K562 (cell line): ENCODE measurements around the gene GNB2. TPM values are rescaled to one million over a fixed set of nuclear protein-coding genes. Genes with fewer than 3 reads are reported as not detected.
A peak's percentile ranks its signal among the peaks of the same experiment; 100 is the strongest.

Experiments used
- ARHGAP35 ChIP-seq: fragments of 450-650 bp; IDR thresholded peaks from 2 replicates; pipeline ENCODE4 v1.6.1; 2018; ENCODE audit not compliant: partially characterized antibody
- ARNT ChIP-seq, 2 experiments: fragments of 450-650 bp; IDR thresholded peaks; 2 replicates each; pipeline ENCODE4 v1.6.1; 2016; ENCODE audit warnings: mild to moderate bottlenecking in 1 of 2
- BCOR ChIP-seq: fragments of 450-650 bp; IDR thresholded peaks from 2 replicates; pipeline ENCODE4 v1.6.1; 2016
- CBX2 ChIP-seq: fragments of 200-600 bp; sonication (generic); IDR thresholded peaks from one replicate; pipeline ENCODE4 v1.6.1; 2012; ENCODE audit warnings: mild to moderate bottlenecking, low read length, inconsistent platforms; ENCODE audit not compliant: insufficient read depth, poor library complexity, severe bottlenecking
- FOXA1 ChIP-seq: fragments of 450-650 bp; IDR thresholded peaks from 2 replicates; pipeline ENCODE4 v1.6.1; 2016; ENCODE audit warnings: mild to moderate bottlenecking, borderline replicate concordance
- FOXJ3 ChIP-seq: sonication (generic); formaldehyde crosslinking; IDR thresholded peaks from 2 replicates; pipeline ENCODE4 v1.4.0; 2020; ENCODE audit warnings: mild to moderate bottlenecking, missing genetic modification reagents
- GABPB2 ChIP-seq: fragments of 250-450 bp; sonication (Bioruptor Pico); conservative IDR thresholded peaks from 2 replicates; pipeline ENCODE4 v1.5.1; 2021; ENCODE audit warnings: mild to moderate bottlenecking
- HLTF ChIP-seq: fragments of 450-650 bp; IDR thresholded peaks from 2 replicates; pipeline ENCODE4 v1.6.1; 2016
- HMG20B ChIP-seq: fragments of 250-450 bp; sonication (Bioruptor Pico); IDR thresholded peaks from 2 replicates; pipeline ENCODE4 v1.5.0; 2021; ENCODE audit warnings: mild to moderate bottlenecking
- KDM2B ChIP-seq: fragments of 250-450 bp; sonication (Bioruptor Pico); IDR thresholded peaks from 2 replicates; pipeline ENCODE4 v1.8.0; 2021; ENCODE audit warnings: mild to moderate bottlenecking, moderate library complexity
- MCM2 ChIP-seq: fragments of 450-650 bp; IDR thresholded peaks from 2 replicates; pipeline ENCODE4 v1.6.1; 2017; ENCODE audit warnings: low read depth, mild to moderate bottlenecking
- MCM7 ChIP-seq, 2 experiments: fragments of 450-650 bp; IDR thresholded peaks; 2 replicates each; pipeline ENCODE4 v1.6.1; 2016 to 2018
- NFRKB ChIP-seq: fragments of 450-650 bp; IDR thresholded peaks from 2 replicates; pipeline ENCODE4 v1.6.1; 2016; ENCODE audit warnings: low read depth
- RBM17 ChIP-seq: fragments of 200-400 bp; formaldehyde crosslinking; IDR thresholded peaks from 2 replicates; pipeline ENCODE4 v1.6.1; 2017; ENCODE audit warnings: low read depth, mild to moderate bottlenecking, low read length, borderline replicate concordance
- TBP ChIP-seq: optimal IDR thresholded peaks from 2 replicates; pipeline ENCODE3; 2011; ENCODE audit warnings: low read depth, low read length, improper control_type of control experiment
- ZFP1 ChIP-seq: fragments of 450-650 bp; formaldehyde crosslinking; IDR thresholded peaks from 2 replicates; pipeline ENCODE4 v1.4.0; 2020; ENCODE audit warnings: mild to moderate bottlenecking, mixed read lengths
- ZFP30 ChIP-seq: fragments of 250-450 bp; sonication (Bioruptor Pico); IDR thresholded peaks from 2 replicates; pipeline ENCODE4 v1.8.0; 2022; ENCODE audit warnings: moderate library complexity, mild to moderate bottlenecking, inconsistent platforms, borderline replicate concordance
- ZFX ChIP-seq: sonication (generic); formaldehyde crosslinking; IDR thresholded peaks from 2 replicates; pipeline ENCODE4 v1.8.0; 2022; ENCODE audit warnings: mild to moderate bottlenecking, missing genetic modification reagents, moderate library complexity
- ZKSCAN8 ChIP-seq: fragments of 200-800 bp; sonication (Bioruptor generic); IDR thresholded peaks from 2 replicates; pipeline ENCODE4 v1.6.1; 2016; ENCODE audit warnings: missing genetic modification characterization, missing compliant biosample characterization
- ZNF12 ChIP-seq: sonication (generic); formaldehyde crosslinking; IDR thresholded peaks from 2 replicates; pipeline ENCODE4 v1.4.0; 2020; ENCODE audit warnings: mild to moderate bottlenecking, missing genetic modification reagents
- ZNF263 ChIP-seq: sonication (generic); formaldehyde crosslinking; IDR thresholded peaks from 2 replicates; pipeline ENCODE4 v1.8.0; 2022; ENCODE audit warnings: mild to moderate bottlenecking, missing genetic modification reagents, borderline replicate concordance
- ZNF584 ChIP-seq: fragments of 200-800 bp; sonication (Bioruptor generic); IDR thresholded peaks from 2 replicates; pipeline ENCODE4 v1.6.1; 2016; ENCODE audit warnings: low read depth, mild to moderate bottlenecking, missing genetic modification characterization, missing compliant biosample characterization
- ZNF696 ChIP-seq: fragments of 250-450 bp; sonication (Bioruptor Pico); conservative IDR thresholded peaks from 2 replicates; pipeline ENCODE4 v1.4.0; 2020; ENCODE audit warnings: mild to moderate bottlenecking, moderate library complexity
- ZSCAN32 ChIP-seq: fragments of 450-650 bp; formaldehyde crosslinking; IDR thresholded peaks from 2 replicates; pipeline ENCODE4 v1.4.0; 2020; ENCODE audit warnings: mild to moderate bottlenecking, moderate library complexity
- polyA plus RNA-seq, 8 experiments: library from polyadenylated mRNA; depleted of rRNA in 4 of 8; stranded (reverse) in 5 of 8; unstranded in 3 of 8; fragments of >200 nt; fragmentation: Nextera tagmentation in 2 of 8; fragmentation: Illumina TruSeq in 1 of 8; extraction: Ambion mirVana in 2 of 8; extraction: Trizol in 1 of 8; gene quantifications; 2 replicates each; pipeline versions ENCODE4 v1.2.1 to v1.2.3, GENCODE V29; 2011 to 2014; ENCODE audit warnings: inconsistent platforms in 1 of 8, missing spikeins in 1 of 8
- total RNA-seq, 7 experiments: library from RNA; depleted of rRNA in 6 of 7; stranded (reverse); fragments of >200 nt in 6 of 7; fragmentation: Illumina TruSeq in 2 of 7; extraction: Trizol in 2 of 7; gene quantifications; 2 replicates each; pipeline versions ENCODE4 v1.2.1 to v1.2.3, GENCODE V29; 2011 to 2021; ENCODE audit warnings: low replicate concordance in 1 of 7
- TF ChIP-seq, protein P1 (sequence below): fragments of 450-650 bp; IDR thresholded peaks from 2 replicates; pipeline ENCODE4 v1.6.1; 2017; ENCODE audit warnings: mild to moderate bottlenecking, moderate library complexity
- TF ChIP-seq, protein P2 (sequence below): IDR thresholded peaks from 3 replicates; pipeline ENCODE4 v1.6.1; 2011; ENCODE audit warnings: borderline replicate concordance, mild to moderate bottlenecking; ENCODE audit not compliant: insufficient read length, insufficient read depth
- TF ChIP-seq, protein P3 (sequence below): fragments of 450-650 bp; IDR thresholded peaks from 2 replicates; pipeline ENCODE4 v1.7.0; 2016; ENCODE audit warnings: borderline replicate concordance

Gene GNB2
- total and polyA plus RNA-seq, 9 of the 15 experiments (the other 6 are each of a cell fraction or from before 2014, with no cell fraction given), result 0.65 to 320 (median 104) TPM

DNA sequence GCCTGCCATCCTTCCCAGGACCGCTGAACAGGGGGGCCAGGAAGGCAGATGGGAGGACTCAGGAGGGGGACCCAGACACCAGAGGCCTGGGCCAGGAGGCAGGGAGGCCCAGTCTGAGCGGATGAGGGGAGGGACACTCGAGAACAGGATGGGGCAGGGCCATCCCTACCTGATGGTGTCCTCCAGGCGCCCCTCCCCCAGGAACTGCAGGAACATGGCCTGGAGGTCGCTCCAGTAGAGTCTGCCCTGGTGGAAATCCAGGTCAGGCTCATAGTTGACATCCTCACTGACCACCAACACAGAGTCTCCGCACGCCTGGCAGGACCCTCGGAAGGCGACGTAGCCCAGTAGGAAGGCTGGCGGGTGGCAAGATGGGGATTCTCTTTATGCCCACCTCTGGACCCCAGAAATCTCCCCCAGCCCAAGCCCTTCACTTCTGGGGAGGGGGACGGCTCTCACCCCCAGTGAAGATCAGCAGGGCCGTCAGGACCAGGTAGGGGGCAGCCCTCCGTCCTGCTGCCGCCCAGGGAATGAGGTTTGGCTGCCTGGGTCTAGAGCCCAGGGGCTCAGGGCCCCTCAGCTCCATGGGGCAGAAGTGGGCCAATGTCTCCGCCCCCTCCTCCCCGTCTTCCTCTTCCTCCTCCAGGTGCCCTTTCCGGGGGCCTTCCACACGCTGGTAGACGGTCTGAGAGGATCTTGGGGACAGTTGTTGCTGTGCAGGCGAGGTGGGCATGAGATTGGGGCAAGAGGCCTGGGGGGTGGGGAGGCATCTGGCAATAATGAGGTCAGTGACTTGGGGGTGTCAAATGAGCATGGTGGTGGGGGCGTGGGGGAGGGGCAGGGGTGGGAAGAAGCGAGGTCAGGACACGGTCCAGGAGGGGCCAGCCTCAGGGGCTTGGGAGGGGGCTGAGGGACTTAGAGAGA is 32.8 kb upstream of the GNB2 start (continued):
- TF ChIP-seq ARNT (IDR thresholded peaks at IDR 0.05) (no peak), MCM7 (IDR thresholded peaks at IDR 0.05) (no peak), BCOR (no peak), FOXA1 (no peak), RBM17 (no peak), ARHGAP35 (no peak), KDM2B (CRISPR knock-in tag) (no peak), MCM2 (0 out of 2 replicates have a peak, but pooled peaks have one; percentile 21), ZFP30 (CRISPR knock-in tag) (no peak), ZNF584 (CRISPR knock-in tag) (0 out of 2 replicates have a peak, but pooled peaks have one; percentile 3), FOXJ3 (no peak), ZFP1 (CRISPR knock-in tag) (no peak), CBX2 (no peak), ZNF12 (CRISPR knock-in tag) (peak; percentile 61; the same call in 1 of the 2 replicates), HMG20B (0 out of 2 replicates have a peak, but pooled peaks have one; percentile 19), ZKSCAN8 (CRISPR knock-in tag) (no peak), ZNF263 (CRISPR knock-in tag) (peak; percentile 94), GABPB2 (no peak), ZFX (CRISPR knock-in tag) (peak; percentile 62), NFRKB (peak; percentile 85), HLTF (no peak), TBP (peak; percentile 26), ZSCAN32 (CRISPR knock-in tag) (no peak), ZNF696 (CRISPR knock-in tag) (no peak)
- TF ChIP-seq, protein P1, sequence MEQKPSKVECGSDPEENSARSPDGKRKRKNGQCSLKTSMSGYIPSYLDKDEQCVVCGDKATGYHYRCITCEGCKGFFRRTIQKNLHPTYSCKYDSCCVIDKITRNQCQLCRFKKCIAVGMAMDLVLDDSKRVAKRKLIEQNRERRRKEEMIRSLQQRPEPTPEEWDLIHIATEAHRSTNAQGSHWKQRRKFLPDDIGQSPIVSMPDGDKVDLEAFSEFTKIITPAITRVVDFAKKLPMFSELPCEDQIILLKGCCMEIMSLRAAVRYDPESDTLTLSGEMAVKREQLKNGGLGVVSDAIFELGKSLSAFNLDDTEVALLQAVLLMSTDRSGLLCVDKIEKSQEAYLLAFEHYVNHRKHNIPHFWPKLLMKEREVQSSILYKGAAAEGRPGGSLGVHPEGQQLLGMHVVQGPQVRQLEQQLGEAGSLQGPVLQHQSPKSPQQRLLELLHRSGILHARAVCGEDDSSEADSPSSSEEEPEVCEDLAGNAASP, result no peak
- TF ChIP-seq, protein P2, sequence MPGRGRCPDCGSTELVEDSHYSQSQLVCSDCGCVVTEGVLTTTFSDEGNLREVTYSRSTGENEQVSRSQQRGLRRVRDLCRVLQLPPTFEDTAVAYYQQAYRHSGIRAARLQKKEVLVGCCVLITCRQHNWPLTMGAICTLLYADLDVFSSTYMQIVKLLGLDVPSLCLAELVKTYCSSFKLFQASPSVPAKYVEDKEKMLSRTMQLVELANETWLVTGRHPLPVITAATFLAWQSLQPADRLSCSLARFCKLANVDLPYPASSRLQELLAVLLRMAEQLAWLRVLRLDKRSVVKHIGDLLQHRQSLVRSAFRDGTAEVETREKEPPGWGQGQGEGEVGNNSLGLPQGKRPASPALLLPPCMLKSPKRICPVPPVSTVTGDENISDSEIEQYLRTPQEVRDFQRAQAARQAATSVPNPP, result no peak
- TF ChIP-seq, protein P3, sequence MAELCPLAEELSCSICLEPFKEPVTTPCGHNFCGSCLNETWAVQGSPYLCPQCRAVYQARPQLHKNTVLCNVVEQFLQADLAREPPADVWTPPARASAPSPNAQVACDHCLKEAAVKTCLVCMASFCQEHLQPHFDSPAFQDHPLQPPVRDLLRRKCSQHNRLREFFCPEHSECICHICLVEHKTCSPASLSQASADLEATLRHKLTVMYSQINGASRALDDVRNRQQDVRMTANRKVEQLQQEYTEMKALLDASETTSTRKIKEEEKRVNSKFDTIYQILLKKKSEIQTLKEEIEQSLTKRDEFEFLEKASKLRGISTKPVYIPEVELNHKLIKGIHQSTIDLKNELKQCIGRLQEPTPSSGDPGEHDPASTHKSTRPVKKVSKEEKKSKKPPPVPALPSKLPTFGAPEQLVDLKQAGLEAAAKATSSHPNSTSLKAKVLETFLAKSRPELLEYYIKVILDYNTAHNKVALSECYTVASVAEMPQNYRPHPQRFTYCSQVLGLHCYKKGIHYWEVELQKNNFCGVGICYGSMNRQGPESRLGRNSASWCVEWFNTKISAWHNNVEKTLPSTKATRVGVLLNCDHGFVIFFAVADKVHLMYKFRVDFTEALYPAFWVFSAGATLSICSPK, result no peak
